GM11168 (cell line): ENCODE measurements around the gene FLRT2.

Experiments used
- in situ Hi-C: fragments of 300-500 bp; cut with MboI; formaldehyde crosslinking; loops from one replicate; pipeline ENCODE4 v1.12.0; 2022; ENCODE audit warnings: low sequenced_read_pairs; ENCODE audit not compliant: unreplicated experiment

The FLRT2 gene

DNA sequence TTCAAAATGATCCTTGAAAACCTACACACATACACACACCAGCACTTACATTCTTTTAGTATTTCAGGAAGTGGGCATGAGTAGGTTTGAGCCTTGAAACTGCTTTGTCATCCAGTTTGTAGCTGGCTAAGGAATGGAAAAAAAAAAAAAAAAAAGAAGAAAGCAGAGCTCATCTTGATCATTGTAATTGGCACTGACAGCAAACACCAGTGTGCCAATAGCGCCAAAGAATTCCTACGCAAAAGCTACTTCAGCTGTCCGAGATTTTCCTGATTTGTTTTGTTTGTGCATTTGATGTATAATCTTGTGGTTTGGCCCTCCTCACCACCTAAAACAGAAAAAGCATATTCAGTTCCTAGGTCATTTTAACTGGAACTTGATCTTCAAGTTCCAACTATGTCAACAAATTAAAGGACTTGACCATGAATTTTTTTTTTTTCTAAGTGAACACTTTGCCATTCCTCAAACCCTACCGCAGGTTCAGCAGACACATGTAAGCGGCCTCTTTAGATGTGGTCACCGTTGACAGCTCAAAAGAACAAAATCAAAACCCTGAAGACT lies 57.3 kb downstream of the FLRT2 start:
- in situ Hi-C loops, result no loop called here

DNA sequence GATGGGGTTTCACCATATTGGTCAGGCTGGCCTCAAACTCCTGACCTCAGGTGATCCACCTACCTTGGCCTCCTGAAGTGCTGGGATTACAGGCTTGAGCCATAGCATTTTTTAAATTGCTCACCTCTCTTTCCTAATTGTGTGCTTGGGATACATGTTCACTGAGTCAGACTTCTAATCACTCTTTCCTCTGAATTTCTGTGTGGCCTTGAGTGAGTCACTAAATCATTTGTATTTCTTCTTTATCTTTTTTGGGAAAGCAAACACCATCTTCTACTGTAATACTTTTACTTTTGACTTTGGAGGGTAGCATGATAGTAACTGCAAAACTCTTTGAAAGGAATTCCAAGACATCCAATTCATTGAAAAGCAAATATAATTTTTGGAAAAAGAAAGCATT lies 60.8 kb downstream of the FLRT2 start:
- in situ Hi-C loops, result no loop called here

DNA sequence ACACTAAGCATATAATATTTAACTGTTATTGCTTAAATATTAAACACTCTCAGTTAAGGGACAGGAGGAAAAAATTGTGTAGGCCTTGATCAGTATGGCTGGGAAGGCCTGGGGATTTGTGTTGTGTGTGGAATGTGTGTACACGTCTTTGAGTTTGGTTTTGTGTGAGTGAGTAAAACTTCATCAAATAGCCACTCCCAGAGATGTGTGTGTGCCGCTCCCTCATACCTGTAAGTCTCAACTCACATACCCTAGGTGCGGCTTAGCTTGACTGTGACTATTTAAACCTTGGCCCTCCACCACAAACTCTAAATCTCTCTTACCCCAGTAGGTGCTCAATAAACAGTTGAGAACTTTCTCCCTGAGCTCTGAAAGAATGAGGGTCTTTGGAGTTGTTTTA lies 64.3 kb downstream of the FLRT2 start:
- in situ Hi-C loops, result no loop called here

DNA sequence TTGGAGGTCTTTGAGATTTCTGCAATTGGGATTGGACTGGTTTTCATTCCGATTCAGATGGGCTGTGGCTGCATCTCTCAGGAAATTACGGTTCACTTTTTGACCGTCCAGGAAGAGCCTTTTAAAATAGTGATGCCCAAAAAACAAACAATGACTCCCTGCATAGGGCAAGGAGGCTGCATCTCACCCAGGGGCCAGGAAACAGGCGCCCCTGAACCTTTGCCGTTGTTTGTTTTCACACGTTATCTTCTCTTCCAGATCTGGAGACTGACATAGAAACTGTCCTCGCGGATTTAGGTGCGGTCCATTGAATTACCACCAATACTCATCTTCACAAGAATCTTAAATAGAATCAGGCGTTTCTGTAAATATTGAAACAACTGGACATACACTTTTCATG lies 66.0 kb downstream of the FLRT2 start:
- in situ Hi-C loops, result no loop called here

DNA sequence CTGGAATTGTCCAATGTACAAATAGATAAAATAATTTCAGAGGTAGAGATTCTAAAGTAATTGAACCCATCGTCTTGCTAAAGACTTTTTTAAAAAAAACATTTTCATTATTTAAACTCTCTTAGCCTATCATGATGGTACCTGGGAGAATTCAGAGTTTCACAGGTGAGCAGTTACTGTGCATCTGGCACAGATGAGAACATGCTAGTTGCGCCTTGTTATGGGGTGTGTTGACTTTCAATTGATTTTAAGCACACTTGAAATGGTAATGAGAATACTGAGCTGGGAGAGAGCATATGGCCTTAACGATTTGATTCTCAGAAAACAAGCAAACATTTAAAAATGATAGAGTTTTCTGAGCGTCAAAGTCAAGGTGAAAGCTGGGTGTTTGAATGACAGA lies 66.6 kb downstream of the FLRT2 start:
- in situ Hi-C loops, result no loop called here

DNA sequence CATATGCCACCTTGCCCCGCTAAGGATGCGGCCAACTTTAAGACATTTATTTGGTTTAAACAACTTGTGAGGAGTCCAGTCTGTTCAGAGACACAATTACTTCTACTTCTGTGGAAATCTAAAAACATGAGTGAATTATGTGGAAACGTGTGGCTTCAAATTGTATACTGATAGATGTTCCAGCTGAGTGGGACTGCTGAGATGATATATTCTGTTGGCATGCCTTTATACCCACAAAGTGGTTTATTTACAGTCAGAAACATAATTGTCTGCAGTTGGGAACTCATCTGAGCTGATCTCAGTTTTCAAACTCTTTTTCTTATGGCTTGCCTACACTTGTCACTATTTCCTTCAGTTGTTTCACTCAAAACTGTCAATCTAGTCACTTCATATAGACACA lies 67.8 kb downstream of the FLRT2 start:
- in situ Hi-C loops, result no loop called here

DNA sequence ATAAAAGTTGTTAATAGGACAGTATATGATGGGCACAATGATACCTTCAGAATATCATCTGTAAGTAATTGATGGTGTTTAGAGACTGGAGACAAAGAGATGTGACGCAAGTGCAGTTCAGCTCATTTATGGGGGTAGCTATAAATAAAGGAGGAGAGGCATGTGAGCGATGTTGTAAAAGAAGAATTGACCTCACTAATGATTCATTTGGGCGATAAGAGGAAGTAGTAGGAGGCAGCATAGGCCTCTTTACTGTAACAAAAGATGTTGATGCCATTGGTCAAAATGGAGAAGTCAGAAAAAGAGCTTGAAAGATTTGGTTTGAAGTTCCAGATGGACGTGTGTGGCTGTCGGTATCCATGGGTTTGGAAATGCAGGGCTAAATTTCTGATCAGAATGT lies 70.0 kb downstream of the FLRT2 start:
- in situ Hi-C loops, result no loop called here

DNA sequence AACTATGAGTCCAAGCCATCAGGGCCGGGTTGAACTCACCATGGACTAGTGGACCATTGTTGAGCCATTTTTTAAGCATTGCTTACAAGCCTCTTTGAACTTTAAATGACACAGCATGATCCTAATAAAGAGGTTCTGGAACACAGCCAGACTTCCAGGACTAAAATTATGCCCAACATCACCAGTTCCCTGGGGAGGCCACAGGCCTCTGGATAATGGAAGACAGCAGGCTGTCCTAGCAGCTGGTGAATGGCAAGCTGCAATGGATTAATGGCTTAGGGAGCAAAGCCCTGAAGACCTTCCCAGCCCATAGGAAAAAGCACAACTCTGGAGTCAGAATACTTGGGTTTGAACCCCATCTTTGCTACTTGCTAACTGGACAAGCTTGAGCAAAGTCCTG lies 71.3 kb downstream of the FLRT2 start:
- in situ Hi-C loops, result no loop called here

DNA sequence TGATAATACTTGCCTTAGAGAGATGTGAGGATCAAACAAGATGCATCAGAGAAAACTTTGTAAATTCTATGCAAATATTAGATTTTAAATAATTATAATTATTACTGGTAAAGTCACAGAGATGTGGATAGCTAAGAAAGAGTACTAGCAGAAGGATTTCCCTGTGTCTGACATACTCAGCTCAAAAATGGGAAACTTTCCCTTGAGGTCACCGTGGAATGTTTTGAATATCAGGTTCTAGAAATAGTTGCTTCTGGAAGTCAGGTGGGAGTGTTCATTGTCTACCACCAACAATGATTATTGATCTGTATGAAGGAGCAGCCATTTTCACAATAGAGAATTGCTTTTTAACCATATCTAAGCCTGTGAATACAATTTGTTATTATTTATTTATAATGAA lies 71.7 kb downstream of the FLRT2 start:
- in situ Hi-C loops, result no loop called here

DNA sequence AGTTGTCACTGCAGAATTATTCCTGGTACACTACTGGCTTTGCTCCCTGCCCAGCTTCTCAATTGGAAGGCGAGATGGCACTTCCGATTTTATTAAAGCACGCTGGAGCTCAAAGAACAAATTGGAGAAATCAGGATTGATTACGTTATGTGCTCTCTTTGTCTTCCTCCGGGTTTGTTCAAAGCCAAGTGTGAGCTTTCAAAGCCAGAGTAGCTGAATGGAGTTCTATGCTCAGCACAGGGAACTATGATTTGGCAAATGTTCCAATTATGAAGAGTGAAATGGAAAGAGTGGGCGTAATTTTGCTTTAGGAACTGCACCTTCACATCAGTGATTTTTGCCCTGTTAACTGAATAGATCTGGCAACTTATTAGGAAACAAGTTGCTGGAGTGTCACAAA lies 72.4 kb downstream of the FLRT2 start:
- in situ Hi-C loops, result no loop called here

DNA sequence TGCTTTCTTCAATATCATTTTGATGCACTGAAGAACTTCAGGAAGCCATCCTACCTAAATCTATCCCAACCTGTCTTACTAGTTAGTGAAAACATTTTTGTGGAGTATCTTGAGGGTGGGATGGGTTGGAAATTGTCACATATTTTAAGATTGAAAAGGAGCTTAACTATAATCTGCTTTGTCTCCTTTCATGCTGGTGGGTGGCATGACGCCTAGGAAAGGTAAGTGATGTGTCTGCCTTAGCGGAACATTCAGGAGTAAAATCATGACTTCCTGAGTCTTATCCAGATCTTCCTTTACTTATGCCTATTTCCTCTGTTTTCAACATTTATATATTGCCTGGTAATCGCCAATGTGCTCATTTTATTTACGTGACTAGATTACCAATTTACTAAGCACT lies 74.1 kb downstream of the FLRT2 start:
- in situ Hi-C loops, result no loop called here

DNA sequence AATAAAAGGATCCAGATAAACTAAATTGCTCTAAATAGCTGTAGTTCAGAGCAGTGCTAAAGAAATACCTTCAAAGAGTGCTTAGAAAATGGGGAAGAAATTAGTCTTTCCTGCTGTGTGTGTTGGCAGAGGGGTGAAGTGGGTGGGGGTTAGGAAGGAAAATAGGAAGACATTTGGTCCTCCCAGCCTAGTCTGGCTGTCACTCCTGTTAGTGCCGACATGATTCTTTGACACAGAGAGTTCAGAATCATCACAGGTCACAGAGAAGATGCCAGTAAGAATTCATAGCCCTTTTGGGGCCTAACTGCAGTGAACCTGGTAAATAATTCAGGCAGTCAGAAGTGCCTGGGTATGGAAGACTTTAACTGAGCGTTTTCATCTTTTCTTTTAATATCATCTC lies 74.8 kb downstream of the FLRT2 start:
- in situ Hi-C loops, result no loop called here

DNA sequence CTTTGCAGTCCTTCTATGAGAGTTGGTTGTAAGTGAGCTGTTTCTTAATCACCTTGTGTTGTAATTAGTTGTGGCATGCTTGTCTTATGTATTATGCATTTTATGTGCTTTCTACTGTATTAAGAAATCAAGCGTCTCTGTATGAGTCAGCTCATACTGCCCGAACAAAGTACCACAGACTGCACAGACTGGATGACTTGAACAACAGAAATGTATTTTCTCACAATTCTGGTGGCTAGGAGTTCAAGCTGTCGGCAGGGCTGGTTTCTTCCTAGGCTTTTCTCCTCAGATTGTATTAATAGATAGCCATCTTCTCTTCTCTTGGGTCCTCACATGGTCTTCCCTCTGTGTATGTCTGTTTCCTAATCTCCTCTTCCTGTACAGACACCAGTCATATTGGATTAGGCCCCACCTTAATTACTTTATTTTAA lies 77.7 kb downstream of the FLRT2 start:
- in situ Hi-C loops, result no loop called here

DNA sequence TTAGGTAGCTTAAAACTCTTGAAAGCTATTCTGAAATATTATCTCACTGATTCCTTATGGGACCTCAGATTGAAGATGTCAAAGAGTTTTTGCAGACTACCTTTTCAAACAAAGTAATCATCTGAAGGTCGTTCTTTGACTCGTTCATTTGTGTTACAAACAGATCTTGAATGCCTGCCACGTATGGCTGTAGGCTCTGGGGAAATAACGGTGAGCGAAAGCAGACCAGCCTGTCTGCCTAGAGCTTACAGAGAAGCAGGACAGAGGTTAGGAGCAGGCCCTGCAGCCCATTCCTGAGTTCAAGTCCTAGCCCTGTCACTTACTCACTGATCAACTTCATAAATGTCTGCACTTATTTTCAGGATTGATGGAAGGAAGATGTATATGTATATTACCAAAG lies 83.6 kb downstream of the FLRT2 start:
- in situ Hi-C loops, result no loop called here

DNA sequence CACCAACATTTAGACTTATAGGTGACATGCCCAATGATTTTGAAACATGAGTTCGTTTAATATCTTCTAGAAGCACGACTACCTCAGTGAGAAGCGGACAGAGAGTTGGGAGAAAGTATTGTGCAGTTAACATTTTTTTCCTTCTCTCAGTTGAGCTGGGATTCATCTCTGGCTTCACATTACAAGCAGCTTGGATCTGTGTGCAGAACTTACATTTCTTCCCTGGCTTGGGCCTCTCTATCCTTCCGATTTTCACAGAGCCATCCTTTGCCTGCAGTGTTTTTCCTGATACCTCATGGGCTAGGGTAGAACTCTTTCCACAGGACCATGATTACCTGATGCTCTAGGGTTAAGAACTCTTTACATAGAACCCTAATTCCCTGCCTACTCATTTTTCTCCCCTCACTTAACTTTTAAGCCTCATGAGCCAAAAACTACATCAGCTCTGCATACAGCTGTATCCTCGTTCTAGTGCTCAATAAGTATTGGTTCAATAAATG lies 86.5 kb downstream of the FLRT2 start:
- in situ Hi-C loops, result no loop called here

DNA sequence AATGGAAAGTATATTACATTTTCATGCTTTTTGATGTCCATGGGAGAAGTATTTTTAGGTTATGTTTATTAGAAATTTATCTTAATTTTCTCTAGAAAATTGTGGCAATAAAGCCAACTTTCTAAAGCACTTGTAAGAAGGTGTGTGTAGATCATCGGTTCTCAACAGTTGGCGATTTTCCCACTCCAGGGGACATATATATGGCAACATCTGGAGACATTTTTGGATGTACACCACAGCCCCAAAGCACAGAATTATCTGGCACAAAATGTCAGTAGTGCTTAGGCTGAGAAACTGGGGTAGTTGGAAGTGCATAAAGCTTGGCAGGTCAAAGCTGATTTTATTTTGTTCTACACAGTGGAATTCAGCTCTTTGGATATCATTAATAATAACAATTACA lies 86.9 kb downstream of the FLRT2 start:
- in situ Hi-C loops, result no loop called here

DNA sequence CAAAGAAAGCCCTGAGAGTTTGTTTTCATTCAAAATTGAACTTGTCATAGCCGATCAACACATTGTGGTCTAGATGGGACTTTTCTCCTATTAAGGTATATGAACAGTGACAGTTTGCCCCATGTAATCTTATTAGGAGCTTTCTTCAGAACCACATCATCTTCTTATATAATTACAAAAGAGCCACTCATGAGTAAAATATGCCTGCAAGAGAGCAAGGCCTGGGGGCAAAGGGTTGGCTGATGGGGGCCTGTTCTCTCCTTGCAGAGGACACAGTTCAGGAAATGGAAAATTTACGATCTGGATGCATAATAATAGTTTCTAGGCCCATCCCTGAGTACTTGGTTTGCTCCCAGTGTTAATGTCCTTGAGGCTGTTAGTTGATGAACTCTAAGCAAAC lies 87.8 kb downstream of the FLRT2 start:
- in situ Hi-C loops, result no loop called here

DNA sequence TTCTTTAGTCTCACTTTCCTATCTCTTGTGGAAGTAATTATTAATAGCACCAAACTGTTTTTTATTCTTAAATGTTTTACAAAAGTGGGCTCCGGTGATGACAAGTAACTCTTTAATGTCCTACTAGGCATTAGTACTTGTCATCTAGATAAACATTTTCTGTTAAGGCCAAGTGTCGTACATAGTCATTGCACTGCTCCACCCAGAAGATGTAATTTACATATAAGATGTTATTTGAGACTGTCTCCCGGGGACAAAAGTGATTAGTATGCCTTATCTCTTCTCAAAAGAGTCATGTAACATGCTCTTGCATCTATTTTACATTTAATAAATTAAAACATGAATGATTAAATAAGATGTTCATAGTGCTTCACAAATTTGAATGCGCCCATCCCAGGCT lies 88.4 kb downstream of the FLRT2 start:
- in situ Hi-C loops, result no loop called here

DNA sequence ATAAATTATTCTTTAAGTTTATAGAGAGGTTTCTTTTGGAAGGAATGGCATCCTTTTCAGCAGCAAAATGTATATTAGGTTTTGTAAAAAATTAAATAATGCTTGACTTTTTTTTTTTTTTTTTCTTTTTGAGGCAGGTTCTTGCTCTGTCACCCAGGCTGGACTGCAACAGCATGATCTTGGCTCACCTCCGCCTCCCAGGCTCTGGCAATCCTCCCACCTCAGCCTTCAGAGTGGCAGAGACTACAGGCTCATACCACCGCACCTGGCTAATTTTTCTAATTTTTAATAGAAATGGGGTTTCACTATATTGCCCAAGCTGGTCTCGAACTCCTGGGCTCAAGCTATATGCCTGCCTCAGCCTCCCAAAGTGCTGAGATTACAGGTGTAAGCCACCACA lies 89.0 kb downstream of the FLRT2 start:
- in situ Hi-C loops, result no loop called here

DNA sequence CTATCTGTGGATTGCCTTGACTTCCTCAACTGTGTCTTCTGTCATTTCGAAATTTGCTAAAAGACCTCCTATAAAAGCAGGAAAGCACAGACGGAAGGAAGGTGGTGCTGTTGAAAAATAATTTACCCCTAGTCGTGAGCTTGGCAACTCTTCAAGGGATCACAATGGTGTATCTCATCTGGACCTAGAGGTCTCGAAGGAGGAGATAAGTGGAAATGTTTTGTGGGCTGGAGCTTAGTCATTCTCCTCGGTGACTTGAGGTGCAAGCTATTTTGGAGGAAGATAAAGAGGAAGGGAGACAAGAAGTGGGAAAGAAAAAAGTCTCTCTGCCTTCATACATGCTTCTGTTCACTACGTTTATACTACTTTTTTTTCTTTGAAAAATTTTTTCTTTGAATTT lies 89.9 kb downstream of the FLRT2 start:
- in situ Hi-C loops, result no loop called here

DNA sequence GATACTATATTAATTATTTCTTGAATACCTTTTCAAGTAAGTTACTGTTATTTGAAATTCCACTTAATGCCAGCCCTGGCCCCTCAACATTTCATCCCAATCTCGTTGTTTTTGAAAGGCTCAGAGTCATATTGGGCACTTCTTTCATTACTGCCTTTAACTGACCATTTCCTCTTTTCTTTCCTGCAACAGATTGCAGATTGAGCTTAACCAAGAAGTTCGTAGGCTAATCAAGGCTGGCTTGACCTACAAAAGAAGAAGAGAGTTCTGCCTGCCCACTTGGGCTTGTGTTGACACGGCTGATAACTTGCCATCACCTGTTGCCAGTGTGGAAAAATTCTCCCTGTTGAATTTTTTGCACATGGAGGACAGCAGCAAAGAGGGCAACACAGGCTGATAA lies 91.0 kb downstream of the FLRT2 start:
- in situ Hi-C loops, result no loop called here

DNA sequence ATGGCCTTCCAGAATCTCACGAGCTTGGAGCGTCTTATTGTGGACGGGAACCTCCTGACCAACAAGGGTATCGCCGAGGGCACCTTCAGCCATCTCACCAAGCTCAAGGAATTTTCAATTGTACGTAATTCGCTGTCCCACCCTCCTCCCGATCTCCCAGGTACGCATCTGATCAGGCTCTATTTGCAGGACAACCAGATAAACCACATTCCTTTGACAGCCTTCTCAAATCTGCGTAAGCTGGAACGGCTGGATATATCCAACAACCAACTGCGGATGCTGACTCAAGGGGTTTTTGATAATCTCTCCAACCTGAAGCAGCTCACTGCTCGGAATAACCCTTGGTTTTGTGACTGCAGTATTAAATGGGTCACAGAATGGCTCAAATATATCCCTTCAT lies 92.2 kb downstream of the FLRT2 start:
- in situ Hi-C loops, result no loop called here
